ENCODE results near the gene CALM3. TPM values are rescaled to one million over a fixed set of nuclear protein-coding genes. Genes with fewer than 3 reads are reported as not detected.
A peak's percentile ranks its signal among the peaks of the same experiment; 100 is the strongest.
"Not testable (repeated sequence)": the region's sequence is repeated elsewhere in the genome, so short reads cannot be mapped to it uniquely, and the experiment has no call there.

Gene CALM3
- total RNA-seq: 100 to 1,000 TPM; 292 to 300 TPM

DNA sequence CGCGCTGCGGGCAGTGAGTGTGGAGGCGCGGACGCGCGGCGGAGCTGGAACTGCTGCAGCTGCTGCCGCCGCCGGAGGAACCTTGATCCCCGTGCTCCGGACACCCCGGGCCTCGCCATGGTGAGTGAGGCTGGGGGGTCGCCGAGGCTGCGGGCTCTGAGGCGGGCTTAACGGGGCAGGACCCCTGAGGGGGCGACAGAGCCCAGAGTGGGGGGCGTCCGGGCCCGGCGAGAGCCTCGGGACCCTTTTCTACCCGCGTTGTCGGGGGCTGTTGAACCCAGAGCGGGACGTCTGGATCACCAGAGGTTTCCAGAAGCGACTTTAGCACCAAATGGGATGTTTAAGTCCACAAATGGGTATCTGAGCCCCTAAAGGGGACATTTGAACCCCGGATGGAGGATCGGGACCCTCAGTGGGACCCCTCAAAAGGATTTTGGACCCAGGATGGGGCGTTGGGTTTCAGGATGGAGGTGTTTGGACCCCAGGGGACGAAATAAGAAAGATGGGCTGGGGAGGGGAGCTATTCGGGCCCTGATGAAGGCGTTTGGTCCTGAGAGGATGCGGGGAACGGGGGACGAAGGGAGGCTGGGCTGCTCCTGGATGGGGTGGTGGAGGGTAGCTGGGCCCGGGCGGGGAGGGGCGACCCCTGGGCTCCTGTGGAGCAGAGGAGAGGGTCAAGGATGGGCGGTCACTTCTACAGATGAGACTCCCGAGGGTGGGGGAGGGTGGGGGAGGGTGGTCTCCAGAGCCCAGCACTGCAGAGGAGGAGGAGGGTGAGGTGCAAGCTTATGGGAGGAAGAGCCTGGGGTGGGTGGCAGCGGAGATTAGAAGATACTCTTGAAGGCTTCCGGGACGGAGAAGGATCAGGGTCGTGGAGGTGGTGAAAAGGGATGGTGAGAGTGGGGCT, at the start of gene CALM3:
Gene CALM3, plus strand, starts transcription at position 13 of the 907 bp plus-strand sequence. Its CDS starts 105 bp downstream, at position 118.
- DNase-seq: no peak
- H3K9me3 Mint-ChIP-seq: peaks cover 0 to 3% of the 10 kb centered on the region in 2 donors
- peak within 1 kb of the TSS; percentile 99 for H3K4me3 Mint-ChIP-seq
- peaks cover 48% of the 10 kb centered on the region for H3K4me1 Mint-ChIP-seq (ENCODE audit: low read depth)
- peak within 1 kb of the TSS; percentile 96 for H3K27ac Mint-ChIP-seq
- ATAC-seq (replicated peaks in 1 of 2): no peak
- H3K36me3 Mint-ChIP-seq (ENCODE audit: insufficient read depth in 2 of 2): peaks cover 19 to 21% of the 10 kb centered on the region in 2 donors
- H3K27me3 Mint-ChIP-seq (ENCODE audit: low read depth): no peaks in the 10 kb centered on the region

DNA sequence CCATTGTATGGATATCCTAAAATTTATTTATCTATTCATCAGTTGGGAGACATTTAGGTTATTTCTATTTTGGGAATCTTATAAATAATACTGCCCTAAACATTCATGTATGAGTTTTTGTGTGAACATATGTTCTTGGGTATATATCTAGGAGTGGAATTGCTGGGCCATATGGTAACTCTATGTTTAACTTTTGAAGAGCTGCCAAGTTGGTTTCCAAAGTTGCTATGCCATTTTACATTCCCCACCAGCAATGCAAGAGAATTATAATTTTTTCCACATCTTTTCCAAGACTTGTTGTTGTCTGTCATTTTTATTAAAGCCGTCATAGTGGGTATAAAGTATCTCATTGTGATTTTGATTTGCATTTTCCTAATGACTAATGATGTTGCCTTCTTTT, 48.2 kb upstream of the CALM3 start:
- peaks cover 9 to 13% of the 10 kb centered on the region in 2 donors for H3K36me3 Mint-ChIP-seq (ENCODE audit: insufficient read depth in 2 of 2)
- no peaks in the 10 kb centered on the region for H3K4me1 Mint-ChIP-seq (ENCODE audit: low read depth)
- DNase-seq: no peak
- peaks cover 14% of the 10 kb centered on the region for H3K27me3 Mint-ChIP-seq (ENCODE audit: low read depth)
- H3K27ac Mint-ChIP-seq: no peak overlapping the region
- peaks cover 6 to 7% of the 10 kb centered on the region in 2 donors for H3K9me3 Mint-ChIP-seq
- no peak overlapping the region for H3K4me3 Mint-ChIP-seq
- ATAC-seq (replicated peaks in 1 of 2): no peak

DNA sequence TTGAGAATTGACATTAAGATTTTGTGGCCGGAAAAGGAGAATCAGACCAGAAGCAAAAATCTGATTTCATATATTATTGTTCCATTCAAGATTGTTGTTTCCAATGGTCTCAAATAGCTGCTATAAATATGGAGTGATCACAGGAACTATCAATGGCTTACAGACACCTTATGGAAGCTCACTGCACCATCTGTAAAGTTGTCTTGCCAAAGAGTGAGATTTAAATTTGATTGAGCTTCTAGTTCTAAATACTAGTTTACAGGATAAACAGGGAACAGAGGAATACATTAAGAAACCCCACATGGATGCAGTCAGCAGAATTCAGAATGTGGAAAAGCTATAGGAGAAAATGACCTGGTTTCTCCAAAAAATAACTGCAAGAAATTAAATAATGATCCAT, 47.0 kb upstream of the CALM3 start:
- H3K9me3 Mint-ChIP-seq: peaks cover 6 to 7% of the 10 kb centered on the region in 2 donors

DNA sequence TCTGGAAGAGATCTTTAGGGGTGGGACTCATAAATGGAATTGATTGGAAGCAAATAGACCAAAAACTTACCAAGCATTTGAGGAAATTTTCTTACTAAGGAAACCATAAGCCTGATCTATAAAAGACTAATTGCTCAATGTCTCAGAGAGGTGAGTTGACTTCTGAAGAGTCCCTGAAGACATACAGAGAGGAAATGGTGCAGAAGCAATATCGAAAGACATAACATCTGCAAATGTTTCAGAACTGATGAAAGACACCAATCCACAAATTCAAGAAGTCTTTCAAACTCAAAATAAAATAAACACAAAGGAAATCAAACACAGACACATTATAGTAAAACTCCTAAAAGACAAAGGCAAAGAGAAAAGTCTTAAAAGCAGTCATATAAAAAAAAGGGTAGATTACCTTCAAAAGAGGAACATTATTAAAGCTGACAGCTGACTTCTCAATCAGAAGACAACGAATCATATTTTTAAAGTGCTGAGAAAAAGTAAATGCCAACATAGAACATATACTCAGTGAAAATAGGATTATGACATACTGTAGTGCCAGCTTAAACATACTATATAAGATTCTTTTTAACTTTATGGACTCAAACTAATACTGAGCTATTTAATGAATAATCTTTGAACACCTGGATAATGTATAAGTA, 45.4 kb upstream of the CALM3 start:
- Mint-ChIP-seq H3K9me3 (peaks cover 3 to 7% of the 10 kb centered on the region in 2 donors), H3K4me3 (no peak overlapping the region), H3K27me3 (ENCODE audit: low read depth) (peaks cover 14% of the 10 kb centered on the region), H3K36me3 (ENCODE audit: insufficient read depth in 2 of 2) (peaks cover 7 to 13% of the 10 kb centered on the region in 2 donors), H3K4me1 (ENCODE audit: low read depth) (no peaks in the 10 kb centered on the region), H3K27ac (no peak overlapping the region)
- ATAC-seq (replicated peaks in 1 of 2) (no peak), DNase-seq (no peak)

More for the DNA sequence above, 47.0 kb upstream of the CALM3 start:
- no peaks in the 10 kb centered on the region for H3K4me1 Mint-ChIP-seq (ENCODE audit: low read depth)
- H3K27me3 Mint-ChIP-seq (ENCODE audit: low read depth): peaks cover 14% of the 10 kb centered on the region
- ATAC-seq (replicated peaks in 1 of 2) (no peak), DNase-seq (no peak)
- no peak overlapping the region for H3K4me3 Mint-ChIP-seq
- no peak overlapping the region for H3K27ac Mint-ChIP-seq
- peaks cover 7 to 13% of the 10 kb centered on the region in 2 donors for H3K36me3 Mint-ChIP-seq (ENCODE audit: insufficient read depth in 2 of 2)

DNA sequence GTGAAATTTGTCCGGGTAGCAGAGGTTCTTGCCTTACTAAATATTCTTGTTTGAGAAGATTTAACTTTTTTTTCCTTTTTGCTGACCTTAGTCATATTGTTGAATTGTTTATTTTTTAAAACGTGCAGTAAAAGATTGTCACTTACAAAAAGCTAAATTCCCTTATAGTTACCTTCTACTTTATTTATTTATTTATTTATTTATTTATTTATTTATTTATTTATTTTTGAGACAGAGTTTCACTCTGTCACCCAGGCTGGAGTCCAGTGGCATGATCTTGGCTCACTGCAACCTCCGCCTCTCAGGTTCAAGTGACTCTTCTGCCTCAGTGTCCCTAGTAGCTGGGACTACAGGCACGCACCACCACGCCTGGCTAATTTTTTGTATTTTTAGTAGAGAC, 44.7 kb upstream of the CALM3 start:
- not testable (repeated sequence) for ATAC-seq (replicated peaks in 1 of 2); H3K27ac Mint-ChIP-seq; H3K4me1 Mint-ChIP-seq (ENCODE audit: low read depth); DNase-seq; H3K4me3 Mint-ChIP-seq; H3K36me3 Mint-ChIP-seq (ENCODE audit: insufficient read depth in 2 of 2); H3K9me3 Mint-ChIP-seq
- H3K27me3 Mint-ChIP-seq (ENCODE audit: low read depth): peaks cover 14% of the 10 kb centered on the region

DNA sequence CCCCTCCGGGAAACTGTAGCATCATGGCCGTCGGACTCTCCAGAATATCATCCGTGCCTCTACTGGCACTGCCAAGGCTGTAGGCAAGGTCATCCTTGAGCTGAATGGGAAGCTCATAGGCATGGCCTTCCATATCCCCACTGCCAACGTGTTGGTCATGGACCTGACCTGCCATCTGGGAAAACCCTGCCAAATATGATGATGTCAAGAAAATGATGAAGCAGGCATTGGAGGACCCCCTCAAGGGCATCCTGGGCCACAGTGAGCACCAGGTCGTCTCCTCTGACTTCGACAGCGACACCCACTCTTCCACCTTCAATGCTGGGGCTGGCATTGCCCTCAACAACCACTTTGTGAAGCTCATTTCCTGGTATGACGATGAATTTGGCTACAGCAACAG, 41.9 kb upstream of the CALM3 start:
- DNase-seq (no peak), ATAC-seq (replicated peaks in 1 of 2) (no peak)
- H3K4me3 Mint-ChIP-seq: no peak overlapping the region
- H3K27me3 Mint-ChIP-seq (ENCODE audit: low read depth): peaks cover 7% of the 10 kb centered on the region
- H3K4me1 Mint-ChIP-seq (ENCODE audit: low read depth): peaks cover 5% of the 10 kb centered on the region
- H3K27ac Mint-ChIP-seq: no peak overlapping the region
- H3K36me3 Mint-ChIP-seq (ENCODE audit: insufficient read depth in 2 of 2): peaks cover 3 to 4% of the 10 kb centered on the region in 2 donors
- peaks cover 0 to 5% of the 10 kb centered on the region in 2 donors for H3K9me3 Mint-ChIP-seq

DNA sequence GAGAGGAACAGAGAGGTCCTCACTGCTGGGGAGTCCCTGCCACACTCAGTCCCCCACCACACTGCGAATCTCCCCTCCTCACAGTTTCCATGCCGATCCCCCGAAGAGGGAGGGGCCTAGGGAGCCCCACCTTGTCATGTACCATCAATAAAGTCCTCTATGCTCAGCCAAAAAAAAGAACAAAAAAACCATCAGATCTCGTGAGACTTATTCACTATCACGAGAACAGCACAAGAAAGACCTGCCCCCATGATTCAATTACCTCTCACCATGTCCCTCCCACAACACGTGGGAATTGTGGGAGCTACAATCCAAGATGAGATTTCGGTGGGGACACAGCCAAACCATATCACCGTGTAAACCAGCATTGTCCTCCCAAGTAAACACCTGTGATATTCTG, 41.5 kb upstream of the CALM3 start:
- ATAC-seq (replicated peaks in 1 of 2); H3K36me3 Mint-ChIP-seq (ENCODE audit: insufficient read depth in 2 of 2); H3K9me3 Mint-ChIP-seq; H3K27ac Mint-ChIP-seq; H3K4me1 Mint-ChIP-seq (ENCODE audit: low read depth); DNase-seq; H3K4me3 Mint-ChIP-seq; H3K27me3 Mint-ChIP-seq (ENCODE audit: low read depth): not testable (repeated sequence)

DNA sequence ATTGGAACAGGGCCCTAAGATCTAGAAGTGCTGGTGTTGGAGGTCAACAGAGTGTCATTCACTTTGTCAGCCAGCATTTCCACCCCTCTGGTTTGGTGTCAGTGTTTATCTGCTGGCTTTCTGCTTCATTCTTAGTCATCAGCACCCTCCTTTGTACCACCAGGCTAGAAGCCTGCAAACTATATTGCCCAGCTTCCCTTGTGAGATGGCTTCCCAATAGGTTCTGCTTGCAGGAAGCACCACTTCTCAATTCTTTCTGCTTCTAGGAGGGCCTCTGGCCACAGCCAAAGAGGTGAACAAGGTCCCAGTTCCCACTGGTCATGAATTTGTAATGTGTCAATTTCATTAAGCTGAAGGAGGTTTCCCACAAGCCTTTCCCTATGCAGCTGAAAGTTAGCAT, 36.4 kb upstream of the CALM3 start:
- Mint-ChIP-seq H3K4me1 (ENCODE audit: low read depth) (peaks cover 5% of the 10 kb centered on the region), H3K36me3 (ENCODE audit: insufficient read depth in 2 of 2) (no peaks in the 10 kb centered on the region), H3K27ac (no peak overlapping the region), H3K9me3 (peaks cover 0 to 2% of the 10 kb centered on the region in 2 donors), H3K27me3 (ENCODE audit: low read depth) (no peaks in the 10 kb centered on the region), H3K4me3 (no peak overlapping the region)
- ATAC-seq (replicated peaks in 1 of 2) (no peak), DNase-seq (no peak)

DNA sequence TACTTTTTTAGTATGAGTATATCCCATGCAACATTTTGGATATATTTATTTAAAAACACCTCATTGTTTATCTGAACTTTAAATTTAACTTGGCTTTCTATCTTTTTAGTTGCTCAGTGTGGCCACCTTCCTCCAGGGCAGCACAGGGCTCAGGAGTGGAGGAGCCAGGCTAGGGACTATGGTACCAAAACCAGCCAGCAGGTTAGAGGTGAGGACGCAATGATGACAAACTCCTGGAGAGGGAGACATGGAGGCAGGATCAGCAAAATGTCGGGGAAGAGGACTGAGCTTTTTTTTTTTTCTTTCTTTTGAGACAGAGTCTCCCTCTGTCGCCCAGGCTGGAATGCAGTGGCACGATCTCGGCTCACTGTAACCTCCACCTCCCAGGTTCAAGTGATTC, 29.6 kb upstream of the CALM3 start:
- ATAC-seq (replicated peaks in 1 of 2): no peak
- H3K27me3 Mint-ChIP-seq (ENCODE audit: low read depth): no peaks in the 10 kb centered on the region
- no peak overlapping the region for H3K27ac Mint-ChIP-seq
- H3K36me3 Mint-ChIP-seq (ENCODE audit: insufficient read depth in 2 of 2): no peaks in the 10 kb centered on the region
- H3K9me3 Mint-ChIP-seq: no peaks in the 10 kb centered on the region
- no peak overlapping the region for H3K4me3 Mint-ChIP-seq
- peak in 1 of 2 donors; percentile 13 for DNase-seq
- H3K4me1 Mint-ChIP-seq (ENCODE audit: low read depth): peaks cover 19% of the 10 kb centered on the region

DNA sequence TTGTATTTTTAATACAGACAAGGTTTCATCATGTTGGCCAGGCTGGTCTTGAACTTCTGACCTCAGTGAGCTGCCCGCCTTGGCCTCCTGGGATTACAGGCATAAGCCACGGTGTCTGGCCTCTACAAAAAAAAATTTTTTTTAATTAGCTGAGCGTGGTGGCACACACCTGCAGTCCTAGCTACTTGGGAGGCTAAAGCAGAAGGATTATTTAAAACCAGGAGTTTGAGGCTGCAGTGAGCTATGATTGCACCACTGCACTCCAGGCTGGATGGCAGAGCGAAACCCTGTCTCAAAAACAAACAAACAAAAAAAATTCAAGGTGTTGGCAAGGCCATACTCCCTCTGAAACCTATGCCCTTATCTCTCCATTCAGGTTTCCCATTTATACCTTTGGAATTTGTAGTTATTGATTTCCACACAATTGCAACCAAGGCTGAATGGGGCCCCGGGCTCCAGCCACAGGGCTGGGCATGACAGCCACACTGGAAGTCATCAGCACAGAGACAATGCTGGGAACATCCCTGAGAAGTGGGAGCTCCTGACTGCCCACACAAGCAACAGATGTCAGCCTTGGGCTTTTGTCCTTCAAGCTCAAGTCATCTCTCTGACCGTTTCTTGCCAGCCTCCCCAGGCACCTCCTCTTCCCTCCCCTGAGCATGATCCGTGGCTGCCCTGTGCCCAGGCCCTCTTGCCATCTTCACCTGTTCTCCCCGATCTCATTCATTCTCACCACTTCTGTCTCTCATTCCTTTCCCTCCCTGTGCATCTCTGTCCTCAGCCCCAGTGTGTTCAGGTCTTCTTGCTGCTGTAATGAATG, 27.2 kb upstream of the CALM3 start:
- Mint-ChIP-seq H3K4me3 (peak overlapping the region in 1 of 2 donors; percentile 44), H3K36me3 (ENCODE audit: insufficient read depth in 2 of 2) (no peaks in the 10 kb centered on the region), H3K9me3 (no peaks in the 10 kb centered on the region), H3K27me3 (ENCODE audit: low read depth) (no peaks in the 10 kb centered on the region), H3K4me1 (ENCODE audit: low read depth) (peaks cover 19% of the 10 kb centered on the region), H3K27ac (no peak overlapping the region)
- DNase-seq (no peak), ATAC-seq (replicated peaks in 1 of 2) (no peak)

DNA sequence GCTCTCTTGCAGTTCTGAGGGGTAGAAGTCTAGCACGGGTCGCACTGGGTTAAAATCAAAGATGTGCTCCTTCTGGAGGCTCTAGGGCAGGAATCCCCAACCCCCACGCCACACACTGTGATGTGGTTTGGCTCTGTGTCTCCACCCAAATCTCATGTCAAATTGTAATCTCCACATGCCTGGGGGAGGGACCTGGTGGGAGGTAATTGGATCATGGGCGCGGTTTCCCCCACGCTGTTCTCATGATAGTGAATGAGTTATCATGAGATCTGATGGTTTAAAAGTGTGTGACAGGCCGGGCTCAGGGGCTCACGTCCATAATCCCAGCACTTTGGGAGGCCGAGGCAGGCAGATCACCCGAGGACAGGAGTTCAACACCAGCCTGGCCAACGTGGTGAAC, 26.6 kb upstream of the CALM3 start:
- Mint-ChIP-seq H3K4me3 (peak overlapping the region in 1 of 2 donors; percentile 44), H3K4me1 (ENCODE audit: low read depth) (peaks cover 19% of the 10 kb centered on the region), H3K9me3 (no peaks in the 10 kb centered on the region), H3K36me3 (ENCODE audit: insufficient read depth in 2 of 2) (no peaks in the 10 kb centered on the region), H3K27ac (no peak overlapping the region), H3K27me3 (ENCODE audit: low read depth) (no peaks in the 10 kb centered on the region)
- ATAC-seq (replicated peaks in 1 of 2) (peak; percentile 32 to 53), DNase-seq (peak; percentile 12 to 31)

DNA sequence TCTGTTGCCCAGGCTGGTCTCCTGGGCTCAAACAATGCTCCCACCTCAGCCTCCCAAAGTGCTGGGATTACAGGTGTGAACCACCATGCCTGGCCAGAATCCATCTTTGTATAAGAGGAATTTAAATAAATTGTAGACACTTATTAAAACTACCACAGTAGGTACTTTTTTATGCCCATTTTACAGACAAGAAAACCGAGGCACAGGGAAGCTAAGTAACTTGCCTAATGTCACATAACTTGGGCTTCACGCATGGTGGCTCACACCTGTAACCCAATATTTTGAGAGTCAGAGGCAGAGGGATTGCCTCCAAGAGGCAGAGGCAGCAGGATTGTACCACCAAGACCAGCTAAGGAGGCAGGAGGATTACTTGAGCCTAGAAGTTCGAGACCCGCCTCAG, 22.7 kb upstream of the CALM3 start:
- no peak overlapping the region for H3K27ac Mint-ChIP-seq
- H3K36me3 Mint-ChIP-seq (ENCODE audit: insufficient read depth in 2 of 2): no peaks in the 10 kb centered on the region
- H3K4me3 Mint-ChIP-seq: no peak overlapping the region
- peaks cover 19% of the 10 kb centered on the region for H3K4me1 Mint-ChIP-seq (ENCODE audit: low read depth)
- DNase-seq (no peak), ATAC-seq (replicated peaks in 1 of 2) (no peak)
- no peaks in the 10 kb centered on the region for H3K9me3 Mint-ChIP-seq
- H3K27me3 Mint-ChIP-seq (ENCODE audit: low read depth): no peaks in the 10 kb centered on the region

Data from activated T-cell treated with anti-CD3 and anti-CD28 coated beads, Interleukin-2, amount 50 U/mL, for 72 hours (primary cell).